Spleen (tissue), 11 donors: ENCODE data around the gene DYRK1A. TPM values are rescaled to one million over a fixed set of nuclear protein-coding genes. Genes with fewer than 3 reads are reported as not detected.

Experiments
- DNase-seq: peaks from one replicate; pipeline ENCODE4 v3.0.0-alpha.2; 2020
- H3K27ac ChIP-seq, 8 donors: fragments of 200-600 bp; sonication (generic) in 7 of 8; 1 replicate in 4 of 8; 2 replicates in 4 of 8; pipeline versions ENCODE4 v1.5.0 to v1.8.0; 2016 to 2021; ENCODE audit warnings: inconsistent platforms in 4 of 8, mild to moderate bottlenecking in 4 of 8, moderate library complexity in 1 of 8
- H3K27me3 ChIP-seq, 7 donors: fragments of 200-600 bp; sonication (generic) in 6 of 7; replicated peaks in 1 of 7; 1 replicate in 4 of 7; 2 replicates in 3 of 7; pipeline versions ENCODE4 v1.5.0 to v1.8.0; 2016 to 2021; ENCODE audit warnings: inconsistent platforms in 3 of 7, mild to moderate bottlenecking in 1 of 7
- H3K36me3 ChIP-seq, 6 donors: fragments of 200-600 bp; sonication (generic) in 5 of 6; 1 replicate in 4 of 6; 2 replicates in 2 of 6; pipeline versions ENCODE4 v1.5.0 to v1.8.0; 2016 to 2021; ENCODE audit warnings: inconsistent platforms in 2 of 6
- H3K4me1 ChIP-seq, 6 donors: fragments of 200-600 bp; sonication (generic) in 5 of 6; 1 replicate in 3 of 6; 2 replicates in 3 of 6; pipeline versions ENCODE4 v1.5.0 to v1.8.0; 2016 to 2021; ENCODE audit warnings: inconsistent platforms in 3 of 6
- H3K4me3 ChIP-seq, 8 donors: fragments of 200-600 bp; sonication (generic) in 7 of 8; 1 replicate in 4 of 8; 2 replicates in 4 of 8; pipeline versions ENCODE4 v1.5.0 to v1.8.0; 2016 to 2021; ENCODE audit warnings: inconsistent platforms in 4 of 8, mild to moderate bottlenecking in 4 of 8, moderate library complexity in 2 of 8
- H3K9me3 ChIP-seq, 8 donors: fragments of 200-600 bp; sonication (generic) in 7 of 8; 1 replicate in 4 of 8; 2 replicates in 4 of 8; pipeline versions ENCODE4 v1.5.0 to v1.8.0; 2016 to 2021; ENCODE audit warnings: inconsistent platforms in 4 of 8
- CTCF ChIP-seq, 11 experiments: fragments of 200-600 bp in 7 of 11; fragments of 450-650 bp in 4 of 11; sonication (generic) in 4 of 11; IDR thresholded peaks in 8 of 11; conservative IDR thresholded peaks in 3 of 11; 1 replicate in 7 of 11; 2 replicates in 4 of 11; pipeline versions ENCODE4 v1.4.0 to v1.8.0; 2016 to 2021; ENCODE audit warnings: antibody characterized with exemption in 11 of 11, inconsistent platforms in 4 of 11, mild to moderate bottlenecking in 1 of 11
- POLR2A ChIP-seq, 3 donors: fragments of 450-650 bp; IDR thresholded peaks; one replicate each; pipeline ENCODE4 v1.5.1; 2017; ENCODE audit warnings: antibody characterized with exemption in 3 of 3, mild to moderate bottlenecking in 1 of 3
- POLR2AphosphoS5 ChIP-seq, 3 donors: sonication (generic); formaldehyde crosslinking; IDR thresholded peaks; one replicate each; pipeline ENCODE4 v1.5.1; 2017; ENCODE audit warnings: antibody characterized with exemption in 3 of 3
- WGBS, 5 donors: extraction: QIAGEN DNeasy Blood & Tissue Kit in 3 of 5; methylation state at CpG; one replicate each; pipeline versions ENCODE4 v1.1.5 to v1.1.7; 2013 to 2018; 5-methylcytosine and 5-hydroxymethylcytosine counted together
- intact Hi-C: fragments of 100-400 bp; cut with DNase I; formaldehyde crosslinking; loops from one replicate; pipeline ENCODE4 v1.15.0; 2023; ENCODE audit warnings: low total_unique reads
- polyA plus RNA-seq, 3 donors: library from polyadenylated mRNA; stranded (reverse); fragments of 200-250 nt; gene quantifications; one replicate each; pipeline ENCODE4 v1.2.1, GENCODE V29; 2013
- total RNA-seq, 7 donors: library from RNA; depleted of rRNA in 3 of 7; stranded (reverse); fragments of >200 nt in 3 of 7; fragmentation: NEBNext Ultra II Directional in 4 of 7; extraction: Animal tissue kit (Norgen Biotek cat#: 25700) in 4 of 7; gene quantifications; one replicate each; pipeline versions ENCODE4 v1.1.0 to v1.2.1, GENCODE V29; 2016 to 2021
- donor health status: healthy with polysubstance abuse.
- donor health status: DM: no; HTN: no; CAD: no; lungs with moderate emphysema.
- donor health status: DM: no; HTN: no; CAD: no.
- donor health status: Bipolar disorder and iron deficiency.
- donor health status: healthy.
- donor health status: DM: no; HTN: no; CAD: no.
- donor health status: DM: yes; HTN: yes; CAD: no.

The DYRK1A gene
- total and polyA plus RNA-seq, 10 donors: 21.9 to 115 (median 95.1) TPM

- WGBS, 5 donors: 0 to 1% (median 1%) methylated on average over 57 to 66 of the region's 68 CpGs
- no peaks in the 10 kb centered on the region for H3K36me3 ChIP-seq
- peak; percentile 90 for DNase-seq
- no peaks in the 10 kb centered on the region for H3K27me3 ChIP-seq
- H3K4me3 ChIP-seq: peak overlapping the region; percentile 57 to 88 (median 74)
- intact Hi-C loops: no loop called here
- peaks cover 41 to 65% (median 57%) of the 10 kb centered on the region in 6 donors for H3K4me1 ChIP-seq
- TF ChIP-seq POLR2AphosphoS5 (IDR thresholded peaks at IDR 0.05): peak; percentile 38 to 74 (median 60)
- no peak for TF ChIP-seq CTCF (IDR thresholded peaks at IDR 0.05 in 8 of 11, conservative IDR thresholded peaks at IDR 0.05 in 3 of 11)
- TF ChIP-seq POLR2A (IDR thresholded peaks at IDR 0.05): peak in 1 of 3 donors; percentile 55
- no peaks in the 10 kb centered on the region for H3K9me3 ChIP-seq
- H3K27ac ChIP-seq: peak overlapping the region; percentile 99 to 100 (median 100)
Measured at GRCh38 chr21:37367703-37368540, 1.3 kb downstream of the DYRK1A start.

GRCh38 chr21:37368541-37369279 lies 2.1 kb downstream of the DYRK1A start:
- H3K9me3 ChIP-seq: no peaks in the 10 kb centered on the region
- H3K36me3 ChIP-seq: no peaks in the 10 kb centered on the region
- no peaks in the 10 kb centered on the region for H3K27me3 ChIP-seq
- intact Hi-C loops: no loop called here
- no peak for DNase-seq
- TF ChIP-seq POLR2A (IDR thresholded peaks at IDR 0.05): no peak
- no peak for TF ChIP-seq CTCF (IDR thresholded peaks at IDR 0.05 in 8 of 11, conservative IDR thresholded peaks at IDR 0.05 in 3 of 11)
- TF ChIP-seq POLR2AphosphoS5 (IDR thresholded peaks at IDR 0.05): no peak
- peaks cover 46 to 73% (median 65%) of the 10 kb centered on the region in 6 donors for H3K4me1 ChIP-seq
- H3K4me3 ChIP-seq: peak overlapping the region; percentile 57 to 88 (median 74)
- H3K27ac ChIP-seq: peak overlapping the region; percentile 99 to 100 (median 100)
- 2 to 8% (median 7%) methylated on average over 9 of the region's 9 CpGs for WGBS, 5 donors

DNA sequence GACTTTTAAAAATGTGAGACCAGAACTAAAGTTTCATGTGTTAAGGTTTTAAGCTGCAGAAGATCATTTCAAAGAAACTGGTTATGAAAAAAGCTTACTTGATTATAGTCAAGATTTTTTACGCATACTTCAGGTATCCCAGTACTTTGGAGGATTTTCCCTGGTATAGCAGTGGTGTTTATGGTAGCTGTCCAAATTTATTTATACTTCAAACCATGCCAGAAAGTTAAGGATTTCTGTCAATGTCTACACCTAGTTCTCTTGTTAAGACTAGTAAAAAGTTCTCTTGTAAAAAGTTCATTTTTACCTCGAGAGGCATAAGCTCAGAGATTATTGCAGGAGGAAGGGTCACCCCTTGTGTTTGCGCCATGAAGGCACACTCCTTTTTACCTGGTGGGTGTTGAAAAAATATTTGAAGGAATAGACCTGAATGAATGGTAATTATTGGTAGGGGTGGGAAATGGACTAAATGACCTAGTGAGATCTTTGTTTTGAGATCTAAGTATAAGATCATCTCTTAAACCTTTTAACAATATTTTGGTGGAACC lies 2.8 kb downstream of the DYRK1A start:
- Histone ChIP-seq H3K36me3 (no peaks in the 10 kb centered on the region), H3K4me1 (peaks cover 49 to 77% (median 70%) of the 10 kb centered on the region in 6 donors), H3K9me3 (no peaks in the 10 kb centered on the region), H3K27me3 (no peaks in the 10 kb centered on the region), H3K27ac (peak overlapping the region in 7 of 8 donors; percentile 56 to 100 (median 100)), H3K4me3 (peak overlapping the region in 5 of 8 donors; percentile 23 to 88 (median 81))
- no peak for DNase-seq
- intact Hi-C loops: no loop called here
- 26 to 34% (median 32%) methylated on average over 3 of the region's 3 CpGs for WGBS, 5 donors
- no peak for TF ChIP-seq CTCF (IDR thresholded peaks at IDR 0.05 in 8 of 11, conservative IDR thresholded peaks at IDR 0.05 in 3 of 11)
- no peak for TF ChIP-seq POLR2A (IDR thresholded peaks at IDR 0.05)
- no peak for TF ChIP-seq POLR2AphosphoS5 (IDR thresholded peaks at IDR 0.05)
